Measurements from ENCODE around the gene ALDH1A1. TPM values are rescaled to one million over a fixed set of nuclear protein-coding genes. Genes with fewer than 3 reads are reported as not detected.
A peak's percentile ranks its signal among the peaks of the same experiment; 100 is the strongest.
"Not testable (repeated sequence)": the region's sequence is repeated elsewhere in the genome, so short reads cannot be mapped to it uniquely, and the experiment has no call there.

ALDH1A1 gene
- total RNA-seq, 4 donors from 2014 or later: 86.4 to 247 (median 156) TPM

GRCh38 chr9:72945391-72945790 lies 7.5 kb downstream of the ALDH1A1 start:
- Histone ChIP-seq H3K36me3 (no peaks in the 10 kb centered on the region), H3K9me3 (no peaks in the 10 kb centered on the region), H3K27ac (peak overlapping the region in 2 of 4 donors; percentile 87 to 91), H3K27me3 (no peaks in the 10 kb centered on the region), H3K4me1 (peaks cover 0 to 55% (median 8%) of the 10 kb centered on the region in 4 donors), H3K4me3 (no peak overlapping the region)
- TF ChIP-seq, protein P1, sequence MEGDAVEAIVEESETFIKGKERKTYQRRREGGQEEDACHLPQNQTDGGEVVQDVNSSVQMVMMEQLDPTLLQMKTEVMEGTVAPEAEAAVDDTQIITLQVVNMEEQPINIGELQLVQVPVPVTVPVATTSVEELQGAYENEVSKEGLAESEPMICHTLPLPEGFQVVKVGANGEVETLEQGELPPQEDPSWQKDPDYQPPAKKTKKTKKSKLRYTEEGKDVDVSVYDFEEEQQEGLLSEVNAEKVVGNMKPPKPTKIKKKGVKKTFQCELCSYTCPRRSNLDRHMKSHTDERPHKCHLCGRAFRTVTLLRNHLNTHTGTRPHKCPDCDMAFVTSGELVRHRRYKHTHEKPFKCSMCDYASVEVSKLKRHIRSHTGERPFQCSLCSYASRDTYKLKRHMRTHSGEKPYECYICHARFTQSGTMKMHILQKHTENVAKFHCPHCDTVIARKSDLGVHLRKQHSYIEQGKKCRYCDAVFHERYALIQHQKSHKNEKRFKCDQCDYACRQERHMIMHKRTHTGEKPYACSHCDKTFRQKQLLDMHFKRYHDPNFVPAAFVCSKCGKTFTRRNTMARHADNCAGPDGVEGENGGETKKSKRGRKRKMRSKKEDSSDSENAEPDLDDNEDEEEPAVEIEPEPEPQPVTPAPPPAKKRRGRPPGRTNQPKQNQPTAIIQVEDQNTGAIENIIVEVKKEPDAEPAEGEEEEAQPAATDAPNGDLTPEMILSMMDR (IDR thresholded peaks at IDR 0.05): no peak
- TF ChIP-seq POLR2A (IDR thresholded peaks at IDR 0.05): no peak
- TF ChIP-seq EP300 (IDR thresholded peaks at IDR 0.05): no peak
- WGBS, 2 donors: 39 to 42% methylated on average over 3 of the region's 3 CpGs
- no peak for DNase-seq (ENCODE audit: low spot score in 2 of 2)

GRCh38 chr9:72943844-72944462 lies 8.9 kb downstream of the ALDH1A1 start:
- Histone ChIP-seq H3K27ac (peak overlapping the region in 3 of 4 donors; percentile 6 to 91 (median 87)), H3K27me3 (no peaks in the 10 kb centered on the region), H3K4me1 (peaks cover 0 to 52% (median 8%) of the 10 kb centered on the region in 4 donors), H3K36me3 (peaks cover 0 to 4% (median 0%) of the 10 kb centered on the region in 3 donors), H3K9me3 (no peaks in the 10 kb centered on the region), H3K4me3 (no peak overlapping the region)
- 66 to 73% methylated on average over 2 of the region's 2 CpGs for WGBS, 2 donors
- TF ChIP-seq POLR2A (IDR thresholded peaks at IDR 0.05) (no peak), EP300 (IDR thresholded peaks at IDR 0.05) (peak in 1 of 2 donors; percentile 9)
- TF ChIP-seq, protein P1 (IDR thresholded peaks at IDR 0.05): no peak
- DNase-seq (ENCODE audit: low spot score in 2 of 2): no peak

- no peak for TF ChIP-seq POLR2A (IDR thresholded peaks at IDR 0.05)
- 93 to 99% methylated on average over 2 of the region's 2 CpGs for WGBS, 2 donors
- no peaks in the 10 kb centered on the region for H3K27me3 ChIP-seq
These were observed 10.4 kb downstream of the ALDH1A1 start for GRCh38 chr9:72942451-72942850.

DNA sequence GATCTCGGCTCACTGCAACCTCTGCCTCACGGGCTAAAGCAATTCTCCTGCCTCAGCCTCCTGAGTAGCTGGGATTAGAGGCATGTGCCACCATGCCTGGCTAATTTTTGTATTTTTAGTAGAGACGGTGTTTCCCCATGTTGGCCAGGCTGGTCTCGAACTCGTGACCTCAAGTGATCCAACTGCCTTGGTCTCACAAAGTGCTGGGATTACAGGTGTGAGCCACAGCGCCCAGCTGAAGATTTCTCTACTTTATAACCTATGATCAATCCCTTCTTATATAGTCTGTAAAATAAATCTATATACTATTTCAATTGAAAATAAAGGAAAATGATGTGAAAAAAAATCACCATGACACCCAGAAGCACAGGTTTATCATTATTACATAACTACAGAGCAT lies 13.3 kb downstream of the ALDH1A1 start:
- WGBS, 2 donors: 92 to 93% methylated on average over 6 of the region's 6 CpGs

More at GRCh38 chr9:72942451-72942850, 10.4 kb downstream of the ALDH1A1 start:
- H3K4me1 ChIP-seq: peaks cover 0 to 45% (median 1%) of the 10 kb centered on the region in 4 donors
- peak overlapping the region in 1 of 4 donors; percentile 37 for H3K27ac ChIP-seq
- H3K4me3 ChIP-seq: no peak overlapping the region
- peaks cover 0 to 11% (median 0%) of the 10 kb centered on the region in 3 donors for H3K36me3 ChIP-seq
- H3K9me3 ChIP-seq: no peaks in the 10 kb centered on the region
- no peak for DNase-seq (ENCODE audit: low spot score in 2 of 2)

GRCh38 chr9:72937545-72937944 lies 15.3 kb downstream of the ALDH1A1 start:
- H3K4me3 ChIP-seq: no peak overlapping the region
- no peaks in the 10 kb centered on the region for H3K27me3 ChIP-seq
- H3K4me1 ChIP-seq: peaks cover 0 to 48% (median under 1%) of the 10 kb centered on the region in 4 donors
- no peaks in the 10 kb centered on the region for H3K9me3 ChIP-seq
- WGBS, 2 donors: 54 to 66% methylated on average over 4 of the region's 4 CpGs
- H3K36me3 ChIP-seq: peaks cover 0 to 11% (median 0%) of the 10 kb centered on the region in 3 donors
- H3K27ac ChIP-seq: peak overlapping the region in 2 of 4 donors; percentile 46 to 60
- TF ChIP-seq, protein P1 (IDR thresholded peaks at IDR 0.05): no peak
- TF ChIP-seq POLR2A (IDR thresholded peaks at IDR 0.05): no peak
- TF ChIP-seq EP300 (IDR thresholded peaks at IDR 0.05): no peak
- DNase-seq (ENCODE audit: low spot score in 2 of 2): no peak

More for the DNA sequence above, 13.3 kb downstream of the ALDH1A1 start:
- not testable (repeated sequence) for H3K9me3 ChIP-seq; H3K4me3 ChIP-seq; H3K27me3 ChIP-seq; H3K27ac ChIP-seq; DNase-seq (ENCODE audit: low spot score in 2 of 2)
- peaks cover 0 to 46% (median 0%) of the 10 kb centered on the region in 4 donors for H3K4me1 ChIP-seq
- peaks cover 0 to 11% (median 0%) of the 10 kb centered on the region in 3 donors for H3K36me3 ChIP-seq

GRCh38 chr9:72936679-72937078 lies 16.2 kb downstream of the ALDH1A1 start:
- Histone ChIP-seq H3K27ac (peak overlapping the region in 1 of 4 donors; percentile 60), H3K4me1 (peaks cover 3 to 48% (median 6%) of the 10 kb centered on the region in 4 donors), H3K36me3 (peaks cover 0 to 11% (median 0%) of the 10 kb centered on the region in 3 donors), H3K9me3 (no peaks in the 10 kb centered on the region), H3K27me3 (no peaks in the 10 kb centered on the region), H3K4me3 (no peak overlapping the region)
- TF ChIP-seq, protein P1 (IDR thresholded peaks at IDR 0.05): no peak
- no peak for TF ChIP-seq POLR2A (IDR thresholded peaks at IDR 0.05)
- DNase-seq (ENCODE audit: low spot score in 2 of 2): no peak
- WGBS, 2 donors: 73 to 80% methylated on average over 2 of the region's 2 CpGs

Data from tibial nerve (tissue), 4 donors.